Measurements from ENCODE around the gene RPL9. TPM values are rescaled to one million over a fixed set of nuclear protein-coding genes. Genes with fewer than 3 reads are reported as not detected.

Gene RPL9
- total and polyA plus RNA-seq, 2 of the 4 experiments (the other 2 are of a cell fraction): 1,627 to 1,905 TPM

DNA sequence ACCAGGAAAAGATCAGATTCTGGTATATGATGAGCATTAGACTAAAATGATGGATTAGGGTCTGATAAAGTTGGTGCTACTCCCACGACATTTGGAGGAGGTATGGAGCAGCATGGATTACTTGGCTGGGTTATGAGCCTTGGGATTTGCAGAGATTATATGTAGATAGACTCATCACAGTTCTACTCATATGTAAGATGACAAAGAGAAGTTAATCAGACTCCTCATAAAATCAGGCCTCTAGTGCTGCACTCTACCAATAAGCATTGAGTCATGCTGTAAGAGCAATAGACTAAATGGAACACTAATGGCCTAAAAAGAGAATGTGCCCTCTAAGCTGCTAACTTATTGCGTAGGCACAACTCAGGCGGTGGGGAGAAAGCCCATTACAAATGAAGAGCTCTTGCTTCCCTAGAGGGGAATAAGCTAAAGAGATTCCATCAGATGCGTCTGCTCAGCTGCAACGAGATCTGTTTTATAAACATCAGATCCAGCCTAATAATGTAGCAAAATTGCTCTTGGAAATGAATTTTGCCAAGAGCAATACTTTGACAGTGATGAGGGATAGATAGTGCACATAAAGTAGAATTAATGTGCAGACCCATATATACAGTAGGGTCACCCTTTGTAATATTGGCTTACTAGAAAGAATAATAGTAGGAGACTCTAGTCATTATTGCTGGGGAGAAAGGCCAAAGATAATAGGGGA, 17.6 kb upstream of the RPL9 start:
- no peaks in the 10 kb centered on the region for H4K20me1 ChIP-seq (ENCODE audit: insufficient read depth, low read length)
- H2AK5ac ChIP-seq (ENCODE audit: low read depth, low read length): no peak overlapping the region
- ChIA-PET CTCF (no interaction called here), POLR2A (ENCODE audit: unreplicated experiment) (no interaction called here)
- no peak overlapping the region for H2AK9ac ChIP-seq (replicated peaks; ENCODE audit: low read depth, low read length, poor library complexity)
- in situ Hi-C loops (cut with MboI; ENCODE audit: low sequenced_read_pairs): no loop called here
- no peak overlapping the region for H3K4ac ChIP-seq (ENCODE audit: low read depth, low read length)
- no peaks in the 10 kb centered on the region for H3K27me3 ChIP-seq (ENCODE audit: control insufficient read depth, insufficient read depth, low read length)
- DNase-seq: peak; percentile 28
- no peak overlapping the region for H3K56ac ChIP-seq (ENCODE audit: extremely low read depth, insufficient read depth, low read length)
- no peak overlapping the region for H2AFZ ChIP-seq (replicated peaks; ENCODE audit: low read length, poor library complexity)
- H3K79me1 ChIP-seq (ENCODE audit: low read depth in 1 of 2, low read length in 2 of 2): no peaks in the 10 kb centered on the region
- no peak overlapping the region for H3K18ac ChIP-seq (ENCODE audit: low read depth, low read length)
- no peak overlapping the region for H2BK15ac ChIP-seq (ENCODE audit: low read depth, low read length)
- intact Hi-C loops (cut with micrococcal nuclease): no loop called here
- no peaks in the 10 kb centered on the region for H3K4me1 ChIP-seq (ENCODE audit: control insufficient read depth, insufficient read depth, low read length)
- TF ChIP-seq CHD1 (IDR thresholded peaks at IDR 0.05; ENCODE audit: low read depth, low read length) (no peak), SMC3 (IDR thresholded peaks at IDR 0.05; ENCODE audit: low read depth, low read length) (no peak)
- dilution Hi-C loops (cut with HindIII; ENCODE audit: low sequenced_read_pairs, unreplicated experiment): no loop called here
- H3K9me1 ChIP-seq (ENCODE audit: insufficient read depth, low read length): no peaks in the 10 kb centered on the region
- no peak overlapping the region for H3K27ac ChIP-seq (ENCODE audit: insufficient read depth, low read length)
- no peaks in the 10 kb centered on the region for H3K9me3 ChIP-seq (ENCODE audit: control insufficient read depth, insufficient read depth, low read length)
- no peak overlapping the region for H2BK5ac ChIP-seq (ENCODE audit: low read depth, low read length, poor library complexity, severe bottlenecking)
- H3K14ac ChIP-seq (replicated peaks; ENCODE audit: low read depth, low read length): no peak overlapping the region
- no peak overlapping the region for H4K5ac ChIP-seq (ENCODE audit: low read depth, low read length)
- H4K91ac ChIP-seq (ENCODE audit: insufficient read depth, low read depth, low read length): no peak overlapping the region
- no peak overlapping the region for H2BK120ac ChIP-seq (ENCODE audit: low read depth, low read length)
- no peak overlapping the region for H3K4me3 ChIP-seq (ENCODE audit: insufficient read depth, low read depth, low read length)
- H3K4me2 ChIP-seq (ENCODE audit: low read depth, low read length): no peak overlapping the region
- ATAC-seq (ENCODE audit: low read depth): no peak
- no peak overlapping the region for H4K8ac ChIP-seq (ENCODE audit: low read depth in 2 of 2, low read length in 2 of 2)
- H3K9ac ChIP-seq (ENCODE audit: low read depth, low read length): no peak overlapping the region
- H2BK20ac ChIP-seq (ENCODE audit: low read depth, low read length): no peak overlapping the region
- no TSS peak for BruUV-seq (replicated peaks)
- H3K36me3 ChIP-seq (ENCODE audit: control insufficient read depth, insufficient read depth, low read length): peaks cover 3% of the 10 kb centered on the region; the same call in 1 of the 2 replicates
- WGBS, 2 experiments (ENCODE audit: extremely low coverage in 2 of 2, insufficient read length in 1 of 2): 90% methylated on average over 2 of the region's 5 CpGs; no CpG with 5 or more reads in 1 of the 2 experiments
- no peak overlapping the region for H3K23ac ChIP-seq (ENCODE audit: low read depth, low read length)
